K562 treated with DMSO at 1 percent for 12 hours (cell line): Measurements from ENCODE around the gene EPHA1. TPM values are rescaled to one million over a fixed set of nuclear protein-coding genes. Genes with fewer than 3 reads are reported as not detected.

ENCODE experiments used
- total RNA-seq: library from RNA; unstranded; fragments of 300-600 nt; gene quantifications from 2 replicates; pipeline ENCODE4 v1.2.3, GENCODE V29; 2022; ENCODE audit not compliant: insufficient read depth

Gene EPHA1
- total RNA-seq, result not detected in 2 replicates

DNA sequence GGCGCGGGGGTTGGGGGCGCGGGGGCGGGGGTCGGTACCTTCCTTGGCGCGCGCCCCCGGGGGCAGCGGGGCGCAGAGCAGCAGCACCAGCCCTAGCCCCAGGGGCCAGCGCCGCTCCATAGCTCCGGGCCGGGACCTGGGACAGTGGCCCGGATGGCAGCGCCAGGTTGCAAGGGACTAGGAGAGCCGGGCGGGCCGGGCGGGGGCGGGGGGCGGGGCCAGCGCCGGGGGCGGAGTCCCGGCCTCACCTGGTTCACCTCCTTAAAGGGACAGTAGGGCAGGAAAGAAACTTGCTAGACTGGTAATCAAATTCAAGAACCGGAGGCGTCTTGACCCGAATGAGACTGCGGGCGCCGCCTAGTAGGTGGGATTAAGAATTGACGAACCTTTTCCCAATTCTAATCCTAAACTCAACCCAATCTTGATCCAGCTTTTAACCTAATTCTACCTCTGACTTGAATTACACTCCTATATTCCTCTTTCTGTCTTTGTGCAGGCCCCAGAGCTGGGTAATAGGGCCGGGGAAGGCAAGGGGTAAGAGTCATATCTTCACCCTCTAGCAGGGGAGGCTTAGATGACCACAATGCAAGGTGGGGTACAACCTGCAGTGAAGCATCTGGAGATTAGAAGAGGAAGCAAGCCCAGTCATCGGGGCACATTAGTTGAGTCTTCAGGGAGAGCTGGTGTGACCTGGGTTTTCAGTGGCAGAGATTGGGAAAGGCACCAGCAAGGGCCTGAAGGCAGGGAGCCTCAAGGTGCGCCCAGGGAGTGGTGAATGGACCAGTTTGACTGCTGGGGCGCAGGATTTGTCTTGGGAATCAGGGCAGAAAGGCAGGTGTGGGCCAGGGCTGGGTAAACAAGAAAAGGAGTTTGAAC lies at the start of gene EPHA1:
Gene EPHA1 (minus strand): TSS at position 171 of the 876 bp plus-strand sequence. CDS start 51 bp downstream, at position 120.

DNA sequence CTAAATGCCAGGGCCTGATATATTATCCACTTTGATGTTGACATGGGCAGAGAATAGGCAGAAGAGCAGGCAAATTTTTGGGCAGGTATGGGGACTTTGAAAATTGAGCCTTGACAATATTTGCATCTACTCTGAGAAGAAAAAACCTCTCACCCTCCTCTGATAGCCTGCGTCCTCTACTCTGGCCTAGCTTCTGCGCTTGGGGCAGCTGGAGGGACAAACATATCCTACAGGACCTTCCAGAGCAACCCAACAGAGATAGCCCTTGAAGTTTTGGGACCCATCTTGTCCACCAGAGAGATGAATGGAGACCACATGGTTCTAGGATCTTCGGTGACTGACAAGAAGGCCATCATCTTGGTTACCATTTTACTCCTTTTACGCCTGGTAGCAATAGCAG lies 34.5 kb upstream of the EPHA1 start, which contains the start of gene TAS2R60:
Gene TAS2R60 (plus strand): TSS at position 301 of the 400 bp plus-strand sequence. CDS start 0 bp downstream, at position 301.

DNA sequence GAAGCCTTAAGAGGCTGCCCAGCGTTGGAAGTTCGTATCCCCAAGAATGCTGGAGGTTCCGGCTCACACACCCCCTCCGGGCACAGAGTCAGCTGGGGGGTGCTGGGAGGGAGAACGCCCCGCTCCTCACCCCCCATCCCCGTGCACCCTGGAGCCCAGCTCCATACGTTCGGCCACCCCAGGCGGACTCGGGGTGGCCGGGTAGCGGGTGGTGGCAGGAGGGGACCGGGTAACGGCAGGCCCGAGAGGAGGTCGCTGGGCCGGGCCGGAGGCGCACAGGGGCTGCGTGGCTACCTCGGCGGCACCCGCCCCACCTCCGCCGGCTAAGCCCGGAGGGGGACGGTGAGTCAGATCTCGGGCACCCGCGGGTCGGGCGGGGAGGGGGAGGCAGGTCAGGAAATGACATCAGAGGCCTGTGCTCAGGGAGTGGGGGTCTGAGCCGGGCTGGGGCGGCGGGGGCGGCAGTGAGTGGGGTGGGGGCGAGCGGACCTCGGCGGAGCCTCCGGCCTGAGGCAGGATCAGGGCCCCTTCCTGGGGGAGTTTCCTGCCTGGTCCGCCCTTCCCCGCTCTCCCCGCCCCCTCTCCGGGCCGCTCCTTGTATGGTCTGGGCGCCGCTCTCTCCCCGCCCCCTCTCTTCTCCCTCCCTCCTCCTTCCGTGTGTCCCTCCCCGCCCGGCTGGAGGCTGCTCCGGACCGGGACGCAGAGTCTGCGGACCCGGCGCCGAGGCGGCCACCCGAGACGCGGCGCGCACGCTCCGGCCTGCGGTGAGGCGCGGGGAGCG lies 27.8 kb downstream of the EPHA1 start, which contains the start of gene ZYX:
Gene ZYX (plus strand): TSS at position 700 of the 781 bp plus-strand sequence. CDS start 227 bp downstream, outside the sequence.

DNA sequence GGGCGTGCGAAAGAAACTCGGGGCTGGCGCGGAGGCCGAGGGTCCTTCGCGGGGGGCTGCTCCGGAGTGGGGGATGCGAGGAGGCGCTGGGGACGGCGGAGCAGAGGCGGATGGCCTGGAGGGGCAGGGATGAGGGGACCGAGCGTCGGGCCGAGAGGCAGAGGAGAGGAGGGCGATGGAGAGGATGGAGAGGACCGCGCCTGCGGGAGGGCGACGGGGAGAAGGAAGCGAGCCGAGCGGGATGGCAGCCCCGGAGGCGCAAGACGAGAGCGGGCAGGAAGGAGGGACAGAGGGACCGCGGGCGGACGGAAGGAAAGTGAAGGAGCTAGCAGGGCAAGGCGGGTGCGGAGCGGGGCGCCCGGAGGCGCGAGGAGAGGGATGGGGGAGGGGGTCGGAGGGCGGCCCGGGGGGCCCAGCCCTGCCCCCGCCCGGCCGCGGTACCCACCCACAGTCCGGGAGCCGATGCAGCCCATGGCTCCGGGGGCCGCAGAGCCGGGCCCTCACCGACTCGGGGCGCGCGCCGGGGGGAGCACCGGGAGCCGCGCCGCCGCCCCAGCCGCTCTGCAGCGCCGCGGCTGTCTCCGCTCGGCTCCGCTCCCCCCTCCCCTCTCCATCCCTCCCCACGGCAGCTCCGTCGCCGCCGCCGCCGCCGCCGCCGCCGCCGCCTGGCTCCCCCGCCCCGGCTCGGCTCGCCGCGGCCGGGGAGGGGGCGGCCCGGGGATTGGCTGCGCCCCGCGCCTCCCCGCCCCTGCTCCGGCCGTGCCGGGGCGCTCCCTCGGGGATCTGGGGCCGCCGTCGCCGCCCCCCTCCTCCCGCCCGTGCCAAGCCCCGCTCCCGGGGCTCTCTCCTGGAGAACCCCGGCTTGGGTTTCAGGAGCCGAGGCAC lies 46.3 kb downstream of the EPHA1 start, which contains the start of gene FAM131B:
Gene FAM131B (minus strand): TSS at position 583 of the 885 bp plus-strand sequence. CDS start 110 bp downstream, at position 473.

Other genes with a start within 250 kb of the EPHA1 start
- not detected in 2 replicates for gene TAS2R39, start 225.4 kb downstream of the EPHA1 start, total RNA-seq
- not detected in 2 replicates for gene TAS2R40, start 186.8 kb downstream of the EPHA1 start, total RNA-seq
- gene GSTK1, start 145.4 kb downstream of the EPHA1 start, total RNA-seq, result 180 and 207 TPM in 2 replicates
- 1.4 and 3.0 TPM in 2 replicates for gene TMEM139, start 123.9 kb downstream of the EPHA1 start, total RNA-seq
- 13.4 and 46.6 TPM in 2 replicates for gene CASP2, start 120.5 kb downstream of the EPHA1 start, total RNA-seq
- 0.25 TPM in 1 of 2 replicates, not detected in the other for gene CLCN1, start 92.7 kb downstream of the EPHA1 start, total RNA-seq
- gene FAM131B, start 46.1 kb downstream of the EPHA1 start, total RNA-seq, result not detected in 2 replicates
- gene ZYX, start 27.5 kb downstream of the EPHA1 start, total RNA-seq, result 84.4 and 124 TPM in 2 replicates
- gene TAS2R60, start 34.6 kb upstream of the EPHA1 start, total RNA-seq, result not detected in 2 replicates
- gene TAS2R41, start 69.0 kb upstream of the EPHA1 start, total RNA-seq, result not detected in 2 replicates
- 0.51 TPM in 1 of 2 replicates, not detected in the other for gene CTAGE15, start 162.9 kb upstream of the EPHA1 start, total RNA-seq
- gene TCAF2, start 212.1 kb upstream of the EPHA1 start, total RNA-seq, result 2.5 and 9.1 TPM in 2 replicates